Measurements from ENCODE around the gene WHRN.
A peak's percentile ranks its signal among the peaks of the same experiment; 100 is the strongest.

The WHRN gene

DNA sequence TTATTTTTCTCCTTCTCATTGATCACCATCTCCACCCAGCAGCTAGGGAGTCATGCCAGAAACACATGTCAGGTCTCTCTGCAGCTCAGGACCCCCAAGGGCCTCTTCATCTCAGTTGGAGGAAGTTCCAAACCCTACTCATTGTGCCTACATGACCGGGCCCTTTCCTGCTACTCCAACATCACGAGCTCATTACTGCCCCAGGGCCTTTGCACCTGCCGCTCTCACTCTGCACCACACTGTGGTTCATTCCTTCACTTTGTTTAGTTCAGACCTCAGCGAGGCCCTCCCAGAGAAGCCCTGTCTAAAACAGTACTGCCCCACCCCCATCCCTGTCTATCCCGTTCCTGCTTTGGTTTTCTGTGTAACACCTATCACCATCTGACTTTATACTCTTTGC, 95.4 kb downstream of the WHRN start:
- in situ Hi-C loops (cut with MboI; ENCODE audit: low pct_unique_long_range_greater_than_20kb, low sequenced_read_pairs, unreplicated experiment) = loop anchor here (5.0 to 25.0 kb wide), 2 partner anchors 242 to 602 kb away; no protein-coding TSS in a partner anchor
- no peak for DNase-seq (ENCODE audit: low spot score)
- TF ChIP-seq CTCF (IDR thresholded peaks at IDR 0.05; ENCODE audit: extremely low read depth, insufficient read depth, missing control alignments) = no peak

DNA sequence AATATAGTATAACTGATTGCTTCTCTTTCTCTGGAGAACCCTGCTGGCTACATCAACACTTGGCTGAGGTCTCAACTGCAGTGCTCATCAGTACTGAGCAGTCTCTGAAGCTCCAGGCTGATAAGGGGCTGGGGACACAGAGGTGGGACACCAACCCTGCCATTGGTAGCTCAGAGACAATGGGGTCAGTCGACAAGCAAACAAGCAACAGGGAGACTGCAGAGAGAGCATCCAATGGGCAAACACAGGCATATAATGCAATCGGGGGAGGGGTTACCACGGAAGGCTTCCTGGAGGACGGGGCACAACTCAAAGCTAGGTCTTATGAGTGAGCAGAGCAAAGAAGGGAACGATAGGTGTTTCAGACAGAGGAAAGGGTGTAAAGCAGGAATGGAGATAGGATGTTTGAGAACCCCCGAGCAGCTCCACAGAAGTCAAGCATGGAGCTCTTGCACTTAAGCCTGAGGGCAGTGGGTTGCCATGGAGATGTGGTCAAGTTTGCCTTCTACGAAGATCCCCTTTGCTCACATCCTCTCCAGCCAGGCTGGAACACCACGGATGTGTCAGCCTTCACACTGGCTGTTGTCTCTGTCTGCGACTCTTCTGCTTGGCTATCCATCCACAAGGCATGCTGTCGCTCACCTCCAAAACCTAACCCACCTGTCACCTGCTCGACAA, 96.0 kb downstream of the WHRN start:
- TF ChIP-seq CTCF (IDR thresholded peaks at IDR 0.05; ENCODE audit: extremely low read depth, insufficient read depth, missing control alignments) = no peak
- peak; percentile 39 for DNase-seq (ENCODE audit: low spot score)

GRCh38 chr9:114408645-114409044, 96.6 kb downstream of the WHRN start:
- no peak for TF ChIP-seq CTCF (IDR thresholded peaks at IDR 0.05; ENCODE audit: extremely low read depth, insufficient read depth, missing control alignments)
- in situ Hi-C loops (cut with MboI; ENCODE audit: low pct_unique_long_range_greater_than_20kb, low sequenced_read_pairs, unreplicated experiment) = loop anchor here (5.0 to 25.0 kb wide), 2 partner anchors 244 to 604 kb away; no protein-coding TSS in a partner anchor
- DNase-seq (ENCODE audit: low spot score) = no peak

More for the DNA sequence above, 96.0 kb downstream of the WHRN start:
- in situ Hi-C loops (cut with MboI; ENCODE audit: low pct_unique_long_range_greater_than_20kb, low sequenced_read_pairs, unreplicated experiment) = loop anchor here (5.0 to 25.0 kb wide), 2 partner anchors 243 to 603 kb away; no protein-coding TSS in a partner anchor

DNA sequence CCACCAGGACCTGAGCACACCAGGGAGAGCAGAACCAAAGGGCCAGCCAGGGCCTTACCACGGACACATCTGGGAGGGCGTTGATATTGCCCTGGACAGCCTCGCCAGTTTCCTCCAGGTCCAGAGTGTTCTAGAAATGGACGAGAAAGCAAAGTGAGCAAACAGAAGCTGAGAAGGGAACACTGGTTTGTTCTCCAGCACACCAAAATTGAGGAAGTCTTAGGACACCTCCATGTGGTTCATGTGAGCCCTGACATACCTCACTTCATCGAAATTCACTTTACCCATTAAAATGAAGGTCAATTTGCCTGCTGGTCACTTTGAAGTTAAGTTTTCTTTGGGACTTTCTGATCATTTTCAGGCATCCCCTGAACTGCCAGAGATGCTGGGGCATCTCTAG, 97.4 kb downstream of the WHRN start:
- TF ChIP-seq CTCF (IDR thresholded peaks at IDR 0.05; ENCODE audit: extremely low read depth, insufficient read depth, missing control alignments) = no peak
- in situ Hi-C loops (cut with MboI; ENCODE audit: low pct_unique_long_range_greater_than_20kb, low sequenced_read_pairs, unreplicated experiment) = loop anchor here (5.0 to 25.0 kb wide), 2 partner anchors 244 to 604 kb away; no protein-coding TSS in a partner anchor
- no peak for DNase-seq (ENCODE audit: low spot score)

DNA sequence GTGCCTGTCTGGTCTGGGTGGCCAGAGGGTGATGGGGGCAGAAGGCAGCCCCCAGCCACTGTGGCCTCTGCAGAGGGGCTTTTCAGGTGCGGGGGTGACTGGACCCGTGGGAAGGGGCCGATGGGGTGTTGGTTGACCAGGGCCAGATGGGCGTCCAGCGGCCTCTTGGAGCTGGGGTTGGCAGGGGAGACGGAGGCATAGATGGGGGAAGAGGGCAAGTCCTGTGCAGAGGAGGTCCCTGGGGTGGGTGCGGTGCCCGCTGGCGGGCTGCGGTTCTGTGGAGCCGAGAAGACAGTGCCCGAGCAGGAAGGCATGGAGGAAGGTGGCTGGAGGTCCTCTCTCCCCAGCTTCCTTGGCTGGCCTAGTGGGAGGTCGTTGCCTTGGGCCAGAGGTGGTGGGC, 98.8 kb downstream of the WHRN start:
- no peak for DNase-seq (ENCODE audit: low spot score)
- in situ Hi-C loops (cut with MboI; ENCODE audit: low pct_unique_long_range_greater_than_20kb, low sequenced_read_pairs, unreplicated experiment) = loop anchor here (5.0 to 25.0 kb wide), 2 partner anchors 246 to 606 kb away; no protein-coding TSS in a partner anchor
- no peak for TF ChIP-seq CTCF (IDR thresholded peaks at IDR 0.05; ENCODE audit: extremely low read depth, insufficient read depth, missing control alignments)

GRCh38 chr9:114405294-114406034, 99.8 kb downstream of the WHRN start:
- in situ Hi-C loops (cut with MboI; ENCODE audit: low pct_unique_long_range_greater_than_20kb, low sequenced_read_pairs, unreplicated experiment) = loop anchor here (5.0 to 25.0 kb wide), 2 partner anchors 247 to 607 kb away; no protein-coding TSS in a partner anchor
- peak; percentile 83 for TF ChIP-seq CTCF (IDR thresholded peaks at IDR 0.05; ENCODE audit: extremely low read depth, insufficient read depth, missing control alignments)
- peak; percentile 89 for DNase-seq (ENCODE audit: low spot score)
